Measurements from ENCODE around the gene DLX2.
"Not testable (repeated sequence)": the region's sequence is repeated elsewhere in the genome, so short reads cannot be mapped to it uniquely, and the experiment has no call there.

The DLX2 gene

GRCh38 chr2:172102391-172103359 lies at the start of gene DLX2:
TSS of gene DLX2 (minus strand) at chr2:172102900. CDS start at chr2:172102538, 362 bp downstream.
- H3K4me3 ChIP-seq (ENCODE audit: low read length, poor library complexity, severe bottlenecking): peak within 1 kb of the TSS; percentile 74
- TF ChIP-seq EZH2phosphoT487 (IDR thresholded peaks at IDR 0.05; ENCODE audit: borderline replicate concordance) (no peak), CTCF (conservative IDR thresholded peaks at IDR 0.05; ENCODE audit: low read length) (no peak)
- peak within 1 kb of the TSS; percentile 59 for H2AFZ ChIP-seq (ENCODE audit: low read length)
- H3K9ac ChIP-seq (ENCODE audit: low read depth, low read length, poor library complexity, severe bottlenecking): peak within 1 kb of the TSS; percentile 2
- no peaks in the 10 kb centered on the region for H3K36me3 ChIP-seq (ENCODE audit: insufficient read depth, low read length)
- H3K9me2 ChIP-seq (replicated peaks; ENCODE audit: low read depth, low read length): no peaks in the 10 kb centered on the region
- no peaks in the 10 kb centered on the region for H3K79me2 ChIP-seq (ENCODE audit: insufficient read depth, low read length)
- peak within 1 kb of the TSS; percentile 92 for H3K4me2 ChIP-seq (ENCODE audit: low read depth, low read length, poor library complexity, severe bottlenecking)
- H3K4me1 ChIP-seq (ENCODE audit: insufficient read depth, low read length, poor library complexity, severe bottlenecking): peaks cover 15% of the 10 kb centered on the region
- H4K20me1 ChIP-seq (ENCODE audit: insufficient read depth, low read length, poor library complexity, severe bottlenecking): no peaks in the 10 kb centered on the region
- H3K27me3 ChIP-seq (ENCODE audit: insufficient read depth, low read length, poor library complexity, severe bottlenecking): no peaks in the 10 kb centered on the region
- no peaks in the 10 kb centered on the region for H3K9me3 ChIP-seq (ENCODE audit: insufficient read depth, low read depth, low read length)
- no peaks in the 10 kb centered on the region for H3F3A ChIP-seq (ENCODE audit: low read depth)

- Histone ChIP-seq H4K20me1 (ENCODE audit: insufficient read depth, low read length, poor library complexity, severe bottlenecking) (no peaks in the 10 kb centered on the region), H2AFZ (ENCODE audit: low read length) (peak overlapping the region; percentile 73; the same call in 1 of the 2 replicates), H3K27me3 (ENCODE audit: insufficient read depth, low read length, poor library complexity, severe bottlenecking) (no peaks in the 10 kb centered on the region), H3K9me3 (ENCODE audit: insufficient read depth, low read depth, low read length) (no peaks in the 10 kb centered on the region), H3K9ac (ENCODE audit: low read depth, low read length, poor library complexity, severe bottlenecking) (no peak overlapping the region), H3K4me2 (ENCODE audit: low read depth, low read length, poor library complexity, severe bottlenecking) (peak overlapping the region; percentile 57), H3K4me1 (ENCODE audit: insufficient read depth, low read length, poor library complexity, severe bottlenecking) (peaks cover 28% of the 10 kb centered on the region), H3K36me3 (ENCODE audit: insufficient read depth, low read length) (no peaks in the 10 kb centered on the region), H3F3A (ENCODE audit: low read depth) (peaks cover 4% of the 10 kb centered on the region; the same call in 1 of the 2 replicates), H3K9me2 (replicated peaks; ENCODE audit: low read depth, low read length) (no peaks in the 10 kb centered on the region), H3K4me3 (ENCODE audit: low read length, poor library complexity, severe bottlenecking) (peak overlapping the region; percentile 38), H3K79me2 (ENCODE audit: insufficient read depth, low read length) (no peaks in the 10 kb centered on the region)
- TF ChIP-seq EZH2phosphoT487 (IDR thresholded peaks at IDR 0.05; ENCODE audit: borderline replicate concordance) (no peak), CTCF (conservative IDR thresholded peaks at IDR 0.05; ENCODE audit: low read length) (no peak)
These were observed 45.4 kb upstream of the DLX2 start for GRCh38 chr2:172147944-172148650.

GRCh38 chr2:172143817-172144216 lies 41.1 kb upstream of the DLX2 start:
- H4K20me1 ChIP-seq (ENCODE audit: insufficient read depth, low read length, poor library complexity, severe bottlenecking): no peaks in the 10 kb centered on the region
- H3K79me2 ChIP-seq (ENCODE audit: insufficient read depth, low read length): no peaks in the 10 kb centered on the region
- no peak overlapping the region for H3K4me2 ChIP-seq (ENCODE audit: low read depth, low read length, poor library complexity, severe bottlenecking)
- no peak overlapping the region for H3K9ac ChIP-seq (ENCODE audit: low read depth, low read length, poor library complexity, severe bottlenecking)
- H3F3A ChIP-seq (ENCODE audit: low read depth): no peaks in the 10 kb centered on the region
- no peak overlapping the region for H3K4me3 ChIP-seq (ENCODE audit: low read length, poor library complexity, severe bottlenecking)
- H2AFZ ChIP-seq (ENCODE audit: low read length): no peak overlapping the region
- H3K9me3 ChIP-seq (ENCODE audit: insufficient read depth, low read depth, low read length): no peaks in the 10 kb centered on the region
- H3K36me3 ChIP-seq (ENCODE audit: insufficient read depth, low read length): no peaks in the 10 kb centered on the region
- H3K9me2 ChIP-seq (replicated peaks; ENCODE audit: low read depth, low read length): no peaks in the 10 kb centered on the region
- H3K27me3 ChIP-seq (ENCODE audit: insufficient read depth, low read length, poor library complexity, severe bottlenecking): no peaks in the 10 kb centered on the region
- TF ChIP-seq CTCF (conservative IDR thresholded peaks at IDR 0.05; ENCODE audit: low read length): no peak
- no peak for TF ChIP-seq EZH2phosphoT487 (IDR thresholded peaks at IDR 0.05; ENCODE audit: borderline replicate concordance)
- peaks cover 18% of the 10 kb centered on the region for H3K4me1 ChIP-seq (ENCODE audit: insufficient read depth, low read length, poor library complexity, severe bottlenecking)

GRCh38 chr2:172138727-172139126 lies 36.0 kb upstream of the DLX2 start:
- not testable (repeated sequence) for H3K27me3 ChIP-seq (ENCODE audit: insufficient read depth, low read length, poor library complexity, severe bottlenecking); H3K36me3 ChIP-seq (ENCODE audit: insufficient read depth, low read length); H3K9me3 ChIP-seq (ENCODE audit: insufficient read depth, low read depth, low read length); H2AFZ ChIP-seq (ENCODE audit: low read length); H3K4me2 ChIP-seq (ENCODE audit: low read depth, low read length, poor library complexity, severe bottlenecking); H3K4me1 ChIP-seq (ENCODE audit: insufficient read depth, low read length, poor library complexity, severe bottlenecking); H3F3A ChIP-seq (ENCODE audit: low read depth); H3K9me2 ChIP-seq (replicated peaks; ENCODE audit: low read depth, low read length); H3K79me2 ChIP-seq (ENCODE audit: insufficient read depth, low read length); H3K9ac ChIP-seq (ENCODE audit: low read depth, low read length, poor library complexity, severe bottlenecking); H4K20me1 ChIP-seq (ENCODE audit: insufficient read depth, low read length, poor library complexity, severe bottlenecking); H3K4me3 ChIP-seq (ENCODE audit: low read length, poor library complexity, severe bottlenecking)

Data from Loucy (cell line).